Measurements from ENCODE around the gene RTTN.
"Not testable (repeated sequence)": the region's sequence is repeated elsewhere in the genome, so short reads cannot be mapped to it uniquely, and the experiment has no call there.

The RTTN gene

DNA sequence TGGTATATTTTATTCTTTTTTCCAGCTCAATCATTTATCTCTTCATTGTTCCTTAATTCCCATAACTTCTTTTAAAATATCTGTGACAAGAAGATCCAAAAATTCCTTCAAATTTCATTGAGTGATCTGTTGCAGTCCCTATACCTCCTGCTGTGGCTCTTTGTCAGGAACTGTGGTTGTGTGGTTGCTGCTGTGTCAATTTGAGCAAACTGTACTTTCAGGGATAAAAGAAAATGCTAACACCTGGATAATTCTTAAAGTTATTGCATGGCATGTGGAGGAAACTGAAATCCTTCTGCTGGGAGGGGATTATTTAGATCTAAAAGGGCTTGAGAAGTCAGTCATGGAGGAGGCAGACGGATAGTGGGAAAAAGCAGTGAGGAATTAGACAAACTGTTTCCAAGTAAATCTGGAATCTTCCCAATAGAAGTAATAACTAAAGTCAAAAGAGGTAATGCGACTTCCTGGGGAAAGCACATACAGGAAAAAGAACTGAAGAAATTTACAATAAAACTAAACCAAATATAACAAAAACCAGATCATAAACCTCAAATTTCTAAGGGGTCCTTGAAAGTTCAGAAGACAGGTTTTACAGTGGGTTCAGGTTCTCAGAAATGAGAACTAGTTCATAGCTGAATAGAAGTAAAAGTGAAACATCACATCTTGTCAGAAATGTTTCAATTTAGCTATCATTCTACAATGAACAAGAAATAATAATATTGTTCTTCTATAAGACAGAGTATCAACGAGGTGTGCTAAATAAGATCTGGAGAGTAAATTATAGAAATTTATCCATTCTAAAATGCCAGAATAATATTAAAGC is 224.3 kb downstream of the RTTN start:
- DNase-seq (ENCODE audit: low read depth in 2 of 2), result no peak

DNA sequence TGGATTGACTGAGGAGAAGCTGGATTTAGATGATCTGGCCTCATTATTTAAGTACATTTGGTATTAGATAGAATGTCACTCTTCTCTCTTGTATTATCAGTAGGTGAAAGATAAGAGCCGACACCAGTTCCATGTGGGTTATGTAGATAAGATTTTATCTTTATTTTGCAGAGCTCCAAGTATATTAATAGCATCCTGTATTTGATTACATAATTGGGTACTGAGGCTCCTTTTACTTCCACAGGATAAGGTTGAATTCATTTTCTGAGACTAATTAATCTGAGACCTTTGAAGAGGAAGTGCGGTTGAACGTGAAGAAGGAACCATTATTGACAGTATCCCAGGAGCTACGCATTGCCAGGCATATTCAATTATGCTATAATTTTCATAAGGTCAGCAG is 225.0 kb downstream of the RTTN start:
- DNase-seq (ENCODE audit: low read depth in 2 of 2), result no peak

DNA sequence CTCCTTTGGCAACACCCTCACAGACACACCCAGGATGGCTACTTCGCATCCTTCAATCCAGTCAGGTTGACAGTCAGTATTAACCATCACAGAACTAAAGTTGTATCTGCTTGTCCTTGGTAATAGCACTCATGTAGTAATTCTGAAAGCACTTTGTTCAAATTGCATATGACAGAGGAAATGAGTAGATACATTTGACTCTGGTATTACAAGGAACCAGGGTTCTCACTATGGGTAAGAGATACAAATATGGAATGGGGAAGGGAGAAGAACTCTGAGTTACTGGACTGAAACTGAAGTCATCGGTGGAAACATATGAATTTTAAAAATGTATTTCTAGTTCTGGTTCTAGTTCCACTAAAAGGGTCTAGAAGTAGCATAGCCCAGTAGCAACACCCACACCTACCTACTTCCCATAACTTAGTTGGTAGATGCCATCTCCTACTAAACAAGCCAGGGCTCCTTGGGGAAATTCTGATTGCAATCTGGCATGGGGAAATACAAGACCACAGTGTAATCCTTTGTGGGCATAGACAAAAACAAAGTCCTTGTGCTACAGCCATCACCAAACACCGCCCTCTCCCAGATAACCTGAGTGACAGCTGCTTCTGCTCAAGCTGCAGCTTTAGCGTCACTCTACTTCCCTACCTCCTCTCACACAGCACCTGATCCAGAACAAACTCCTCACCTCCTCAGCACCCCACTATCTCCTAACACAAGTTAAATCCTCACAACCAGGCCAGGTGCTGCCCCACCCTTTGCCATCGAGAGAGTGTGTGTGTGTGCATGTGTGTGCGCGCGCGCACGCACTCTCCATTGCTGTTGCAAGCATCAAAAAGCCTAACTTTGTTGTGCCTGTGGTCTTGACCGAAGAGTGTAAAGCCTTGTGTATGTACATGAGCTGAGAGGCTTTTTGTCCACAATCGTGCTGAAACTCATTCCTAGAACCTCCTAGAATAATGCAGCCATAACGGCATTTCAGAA is 226.5 kb downstream of the RTTN start:
- DNase-seq (ENCODE audit: low read depth in 2 of 2), result no peak

DNA sequence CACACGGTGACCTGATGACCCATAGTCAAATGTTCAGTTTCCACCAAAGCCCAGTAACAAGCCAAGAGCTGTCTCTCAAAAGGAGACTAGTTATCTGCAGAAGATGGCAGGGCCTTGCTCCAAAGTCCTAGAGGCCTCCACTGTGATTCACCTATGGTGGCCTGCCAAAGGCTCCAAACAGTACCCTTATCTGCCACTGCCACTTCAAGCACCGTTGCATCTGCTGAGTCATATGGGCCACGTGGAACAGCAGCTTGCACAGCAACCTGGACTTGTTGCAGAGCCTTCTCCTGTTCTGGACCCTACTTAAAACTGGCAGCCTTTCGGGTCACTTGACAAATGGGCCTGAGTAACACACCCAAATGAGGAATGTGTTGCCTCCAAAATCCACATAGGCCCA is 230.2 kb downstream of the RTTN start:
- DNase-seq (ENCODE audit: low read depth in 2 of 2), result not testable (repeated sequence)

DNA sequence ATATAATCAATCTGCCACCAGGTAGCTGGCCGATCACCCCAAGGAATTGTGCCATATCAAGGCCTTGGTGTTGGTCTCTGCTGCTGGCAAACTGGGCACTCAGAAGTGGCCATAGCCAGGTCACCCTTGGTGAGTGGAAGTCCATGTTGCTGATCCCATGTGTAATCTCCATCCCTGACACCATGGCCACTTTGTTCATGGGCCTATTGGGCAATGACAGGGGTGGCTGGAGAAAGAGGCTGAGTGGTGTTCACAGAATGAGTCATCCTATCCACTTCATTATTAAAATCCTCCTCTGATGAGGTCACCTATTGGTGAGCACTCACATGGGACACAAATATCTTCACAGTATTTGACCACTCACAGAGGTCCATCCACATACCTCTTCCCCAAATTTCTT is 231.1 kb downstream of the RTTN start:
- no peak for DNase-seq (ENCODE audit: low read depth in 2 of 2)

DNA sequence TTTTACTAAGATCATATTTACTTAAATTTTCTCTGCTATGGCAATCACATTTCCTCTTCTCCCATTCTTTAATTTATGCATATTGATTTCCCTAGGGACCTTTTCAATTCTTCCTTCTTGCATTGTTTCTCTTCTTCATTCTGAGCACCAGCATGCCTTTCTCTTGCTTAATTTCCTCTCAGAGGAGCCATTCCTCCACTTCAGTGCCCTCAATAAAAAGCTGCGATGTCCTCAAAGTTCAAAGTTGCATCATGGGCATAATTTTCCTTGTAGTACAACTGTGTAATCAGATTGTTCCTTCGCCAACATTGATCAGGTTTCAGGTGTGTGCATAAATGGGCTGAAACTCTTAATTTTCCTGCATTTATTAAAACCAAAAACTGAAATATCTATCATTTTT is 236.0 kb downstream of the RTTN start:
- no peak for DNase-seq (ENCODE audit: low read depth in 2 of 2)

DNA sequence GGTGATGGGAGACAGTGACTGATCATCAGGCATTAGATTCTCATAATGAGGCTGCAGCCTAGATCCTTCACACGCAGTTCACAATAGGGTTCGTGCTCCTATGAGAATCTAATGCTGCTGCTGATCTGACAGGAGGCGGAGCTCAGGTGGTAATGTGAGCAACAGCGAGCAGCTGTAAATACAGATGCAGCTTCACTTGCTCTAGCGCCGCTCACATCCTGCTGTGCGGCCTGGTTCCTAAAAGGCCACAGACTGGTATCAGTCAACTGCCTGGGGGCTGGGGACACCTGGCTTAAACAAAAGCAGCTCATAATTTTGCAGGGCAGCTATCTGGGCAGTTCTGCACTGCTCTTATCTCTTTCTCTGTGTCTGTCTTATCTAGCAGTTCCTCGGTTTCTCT is 237.4 kb downstream of the RTTN start:
- DNase-seq (ENCODE audit: low read depth in 2 of 2), result no peak

DNA sequence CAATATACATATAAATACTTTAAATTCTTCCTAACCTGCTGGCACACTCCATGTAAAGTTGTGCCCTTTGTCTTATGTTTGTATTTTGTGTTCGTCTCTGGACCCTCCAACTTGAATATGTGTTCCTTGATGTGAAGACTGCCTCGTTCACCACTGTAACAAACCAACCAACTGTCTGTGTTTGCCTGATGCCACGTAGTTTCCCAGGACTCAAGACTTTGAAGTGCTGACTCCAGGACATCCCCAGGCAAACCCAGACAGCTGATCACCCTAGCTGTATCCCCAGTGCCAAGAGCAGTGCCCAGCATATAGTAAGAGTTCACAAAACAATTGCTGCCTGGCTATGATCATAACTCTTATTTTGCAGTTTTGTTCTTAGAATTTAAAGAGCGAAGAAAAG is 242.3 kb downstream of the RTTN start:
- DNase-seq (ENCODE audit: low read depth in 2 of 2), result no peak

DNA sequence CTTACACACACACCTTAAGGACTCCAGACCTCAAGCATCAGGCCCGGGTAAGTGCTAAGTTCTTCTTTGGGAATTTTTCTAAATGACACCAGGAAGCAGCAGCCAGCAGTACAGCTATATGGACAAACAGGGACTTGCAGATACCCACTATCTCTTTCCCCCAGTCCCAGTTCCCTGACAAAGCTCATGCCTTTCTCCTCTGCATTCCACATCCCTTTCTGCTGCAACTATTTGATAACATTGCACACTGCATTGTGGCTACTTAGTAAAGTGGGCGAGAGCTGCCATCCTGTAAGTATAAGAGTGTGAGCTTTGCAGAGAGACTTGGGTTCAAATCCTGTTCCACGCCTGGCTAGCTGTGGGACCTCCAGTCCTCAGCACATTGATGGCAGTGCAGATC is 243.8 kb downstream of the RTTN start:
- no peak for DNase-seq (ENCODE audit: low read depth in 2 of 2)

DNA sequence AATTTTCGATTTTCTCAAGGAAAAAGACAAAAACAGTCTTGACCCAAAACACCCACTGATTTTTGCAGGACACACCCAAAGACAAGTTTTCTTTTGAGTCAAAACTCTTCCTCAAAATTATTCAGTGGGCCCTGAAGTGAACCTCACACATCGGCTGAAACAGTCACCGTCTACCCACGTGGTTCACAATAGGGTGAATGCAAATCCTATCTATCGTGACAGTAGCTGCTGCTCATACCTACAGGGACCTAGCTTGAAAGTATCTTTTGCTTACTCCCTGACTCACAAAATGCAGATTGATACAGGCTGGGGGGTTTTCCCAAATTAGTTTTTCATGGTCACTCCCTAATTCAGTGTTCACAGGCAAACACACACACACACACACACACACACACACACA is 247.1 kb downstream of the RTTN start:
- no peak for DNase-seq (ENCODE audit: low read depth in 2 of 2)

DNA sequence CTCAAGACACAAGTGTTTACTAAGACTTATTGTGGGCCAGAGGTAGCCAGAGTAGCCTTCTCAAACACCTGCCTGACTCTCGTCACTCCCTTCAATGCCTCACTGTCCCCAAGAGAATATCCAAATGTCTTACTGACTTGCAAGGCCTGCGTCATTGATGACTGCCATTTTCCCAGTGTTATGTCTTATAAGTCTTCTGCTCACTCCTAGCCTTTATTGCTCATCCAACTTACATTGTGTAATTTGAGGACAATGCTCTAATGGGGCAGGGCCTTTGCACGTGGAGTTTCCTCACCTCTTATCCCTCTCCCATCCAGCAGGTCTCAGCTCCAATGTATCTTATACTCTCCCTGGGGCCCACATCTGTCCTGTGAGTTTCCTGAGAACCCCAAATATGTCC is 247.7 kb downstream of the RTTN start:
- DNase-seq (ENCODE audit: low read depth in 2 of 2), result no peak

DNA sequence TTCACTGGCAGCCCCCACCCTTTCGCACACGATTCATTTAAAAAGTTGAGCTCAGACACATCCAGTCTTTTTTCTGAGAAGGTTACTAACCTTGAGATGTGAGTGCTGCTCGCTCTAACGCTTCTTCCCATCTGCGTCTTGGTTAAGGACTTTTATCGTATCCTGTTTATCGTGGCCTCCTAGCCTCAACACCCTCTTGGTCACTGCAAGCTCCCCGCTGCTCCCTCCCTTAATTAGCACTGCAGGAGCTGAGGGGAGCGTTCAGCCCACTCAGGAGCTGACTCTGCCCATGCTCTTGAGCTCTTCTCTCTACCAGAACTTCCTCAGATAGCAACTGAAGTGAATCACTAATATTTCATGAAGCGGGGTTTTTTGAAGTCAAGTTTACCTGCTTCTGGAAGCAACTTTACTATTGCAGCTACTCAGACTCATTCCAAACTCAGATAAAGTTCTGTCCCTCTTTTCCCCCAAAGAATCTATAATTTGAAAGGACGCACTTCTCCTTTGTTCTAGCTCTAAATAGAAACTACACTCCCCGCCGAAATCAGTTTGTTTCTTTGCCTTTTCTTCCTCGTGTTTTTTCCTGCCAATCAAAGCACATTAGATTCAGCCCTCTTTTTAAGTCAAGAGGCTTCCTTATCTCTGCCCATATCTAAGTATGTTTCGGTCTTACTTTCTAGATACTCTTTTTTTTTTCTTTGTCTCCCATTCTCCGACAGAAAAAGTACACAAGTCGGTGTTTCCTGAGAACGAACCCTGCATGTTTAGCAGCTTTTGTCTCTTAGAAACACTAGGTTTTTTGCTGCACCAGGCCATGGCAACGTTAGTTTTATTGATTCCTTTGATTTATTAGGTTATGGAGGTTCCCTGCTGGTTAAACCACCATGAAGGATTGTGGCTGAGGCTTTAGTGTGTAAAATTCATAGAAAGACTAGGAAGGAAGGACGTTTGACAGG is 248.5 kb downstream of the RTTN start:
- DNase-seq (ENCODE audit: low read depth in 2 of 2), result no peak

DNA sequence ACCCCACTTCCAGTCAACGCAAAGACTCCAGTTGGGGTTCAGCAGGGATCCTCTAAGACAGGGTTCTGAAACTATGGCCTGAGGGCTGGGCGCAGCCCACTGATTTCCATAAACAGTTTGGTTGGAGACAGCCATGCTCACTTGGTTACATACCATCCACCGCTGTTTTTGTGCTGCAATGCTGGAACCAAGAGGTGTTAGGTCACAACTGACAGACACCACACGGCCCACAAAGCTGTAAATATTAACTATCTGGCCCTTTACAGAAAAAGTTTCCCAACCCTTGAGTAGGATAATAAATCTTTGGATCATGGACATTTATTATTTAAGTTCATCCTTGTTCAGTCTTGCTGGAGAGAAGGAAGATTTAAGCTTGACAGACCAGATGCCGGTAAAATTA is 249.4 kb downstream of the RTTN start:
- DNase-seq (ENCODE audit: low read depth in 2 of 2), result no peak

DNA sequence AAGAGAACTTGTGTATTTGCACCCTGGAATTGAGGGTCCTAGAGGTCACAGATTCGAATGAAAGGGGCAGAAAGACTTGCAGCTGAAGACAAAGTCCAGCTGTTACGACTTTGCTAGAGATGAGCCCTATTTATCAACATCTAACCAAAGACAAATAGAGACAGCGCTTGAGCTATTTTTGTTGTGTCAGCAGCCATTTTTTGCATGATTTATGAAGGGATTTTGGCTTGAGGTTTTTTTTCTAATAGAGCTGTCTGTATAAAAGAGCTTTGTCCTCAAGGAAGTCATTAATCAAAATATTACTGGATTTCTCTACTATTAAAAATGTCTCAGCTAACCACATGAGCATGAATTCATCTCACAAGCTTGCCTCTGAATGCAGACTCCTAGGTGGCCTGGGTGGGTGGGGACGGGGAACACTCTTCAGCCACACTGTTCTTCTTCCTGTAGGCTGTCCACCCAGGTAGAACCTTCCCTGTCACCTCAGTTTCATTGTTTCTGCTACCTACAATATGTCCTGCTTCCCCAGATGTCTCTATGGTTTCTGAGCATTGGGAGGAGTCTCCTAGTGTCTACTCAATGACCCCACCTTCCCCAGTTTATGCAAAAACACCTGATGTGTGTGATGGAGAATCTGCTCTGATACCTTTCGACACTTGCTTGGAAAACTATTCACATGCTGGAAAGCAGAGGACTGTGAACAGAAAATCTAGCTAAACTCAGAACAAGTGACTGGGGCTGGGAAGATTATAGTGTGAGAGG is 250.6 kb downstream of the RTTN start:
- DNase-seq (ENCODE audit: low read depth in 2 of 2), result no peak

DNA sequence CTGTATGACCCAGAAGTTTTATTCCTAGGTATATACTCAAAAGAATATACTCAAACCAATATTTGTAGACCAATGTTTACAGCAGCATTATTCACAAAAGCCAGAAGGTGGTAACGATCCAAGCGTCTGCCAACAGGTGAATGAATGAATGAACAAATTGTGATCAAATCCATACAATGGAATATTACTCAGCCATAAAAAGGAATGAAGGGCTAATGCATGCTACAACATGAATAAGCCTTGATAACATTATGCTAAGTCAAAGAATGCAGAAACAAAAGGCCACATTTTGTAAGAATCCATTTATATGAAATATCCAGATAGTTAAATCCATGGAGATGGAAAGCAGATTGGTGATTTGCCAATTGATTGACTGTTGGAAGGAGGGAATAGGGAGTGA is 252.3 kb downstream of the RTTN start:
- no peak for DNase-seq (ENCODE audit: low read depth in 2 of 2)
